GM10248 (cell line): ENCODE data around the gene NDUFS1.

Source experiments
- CTCF ChIA-PET: fragments of 300-600 bp; sonication (Branson Sonifier 250); formaldehyde crosslinking; extraction: SDS; loops from one replicate; lab custom pipeline; 2021; ENCODE audit warnings: antibody characterized with exemption; lab: Yijun Ruan, JAX
- POLR2A ChIA-PET: fragments of 350-650 bp; sonication (Branson Sonifier 250); formaldehyde crosslinking; extraction: SDS; loops from one replicate; lab custom pipeline; 2020; ENCODE audit warnings: antibody characterized with exemption; lab: Yijun Ruan, JAX
- DNase-seq: peaks from one replicate; pipeline ENCODE4 v3.0.0; 2012; ENCODE audit errors: extremely low spot score
- CTCF ChIP-seq: IDR thresholded peaks from 2 replicates; pipeline ENCODE4 v1.5.1; 2012; ENCODE audit warnings: mild to moderate bottlenecking, low read depth; ENCODE audit errors: extremely low read depth, missing control alignments, control extremely low read depth

NDUFS1 gene

GRCh38 chr2:206150631-206151030 lies 8.6 kb downstream of the NDUFS1 start:
- CTCF ChIA-PET = interaction anchor here (1.1 kb wide), 1 partner anchor 24 kb away, joined by 3 read pairs; no protein-coding TSS in a partner anchor

GRCh38 chr2:206150168-206150567 lies 9.1 kb downstream of the NDUFS1 start:
- DNase-seq = no peak
- ChIA-PET POLR2A (no interaction called here), CTCF (no interaction called here)
- no peak for TF ChIP-seq CTCF

More at GRCh38 chr2:206150631-206151030, 8.6 kb downstream of the NDUFS1 start:
- DNase-seq = no peak
- TF ChIP-seq CTCF = no peak
- POLR2A ChIA-PET = no interaction called here

DNA sequence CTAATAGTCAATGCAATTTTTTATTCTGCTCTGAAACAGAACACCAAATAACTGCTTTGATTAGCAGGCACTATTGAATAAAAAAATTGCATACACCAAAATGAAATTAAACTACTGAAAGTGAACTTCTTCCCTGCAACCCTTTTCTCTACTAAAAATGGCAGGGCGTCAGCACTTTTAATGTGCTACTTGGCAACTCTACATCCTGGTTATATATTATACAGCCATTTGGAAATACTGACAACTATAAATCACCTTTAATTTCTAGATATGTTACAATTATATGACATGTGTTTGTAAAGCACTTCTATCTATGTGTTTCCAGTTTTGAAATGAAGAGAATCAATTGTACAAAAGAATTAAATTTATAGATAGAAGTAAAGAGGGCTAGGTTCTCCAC lies 9.9 kb downstream of the NDUFS1 start:
- TF ChIP-seq CTCF = no peak
- CTCF ChIA-PET = no interaction called here
- POLR2A ChIA-PET = no interaction called here
- no peak for DNase-seq

GRCh38 chr2:206145665-206146064 lies 13.6 kb downstream of the NDUFS1 start:
- TF ChIP-seq CTCF = no peak
- POLR2A ChIA-PET = interaction anchor here (1.1 kb wide), 1 partner anchor 14 kb away, joined by 3 read pairs; the partner anchor contains the start of gene EEF1B2
- CTCF ChIA-PET = interaction anchor here (1.2 kb wide), 1 partner anchor 14 kb away, joined by 3 read pairs; the partner anchor contains the start of genes EEF1B2 and NDUFS1
- DNase-seq = no peak

DNA sequence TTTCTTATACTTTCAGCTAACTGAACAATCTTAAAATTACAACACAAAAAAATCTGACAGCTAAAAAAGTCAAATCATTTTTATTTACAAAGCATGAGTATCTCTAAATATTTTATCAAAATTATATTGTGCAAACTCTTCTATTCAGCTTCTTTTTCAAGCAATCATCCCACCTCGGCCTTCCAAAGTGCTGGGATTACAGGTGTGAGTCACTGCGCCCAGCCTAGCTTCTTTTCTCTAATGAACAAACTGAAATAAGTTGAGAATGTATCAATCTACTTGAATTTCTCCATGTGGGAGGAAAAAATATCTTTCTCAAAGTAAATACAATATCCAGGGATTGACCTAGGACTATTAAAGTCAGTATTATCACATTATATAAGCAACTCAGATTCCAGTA lies 14.9 kb downstream of the NDUFS1 start:
- TF ChIP-seq CTCF = no peak
- DNase-seq = no peak
- ChIA-PET CTCF (interaction anchor here (0.9 kb wide), 1 partner anchor 13 kb away, joined by 4 read pairs; no protein-coding TSS in a partner anchor), POLR2A (no interaction called here)

DNA sequence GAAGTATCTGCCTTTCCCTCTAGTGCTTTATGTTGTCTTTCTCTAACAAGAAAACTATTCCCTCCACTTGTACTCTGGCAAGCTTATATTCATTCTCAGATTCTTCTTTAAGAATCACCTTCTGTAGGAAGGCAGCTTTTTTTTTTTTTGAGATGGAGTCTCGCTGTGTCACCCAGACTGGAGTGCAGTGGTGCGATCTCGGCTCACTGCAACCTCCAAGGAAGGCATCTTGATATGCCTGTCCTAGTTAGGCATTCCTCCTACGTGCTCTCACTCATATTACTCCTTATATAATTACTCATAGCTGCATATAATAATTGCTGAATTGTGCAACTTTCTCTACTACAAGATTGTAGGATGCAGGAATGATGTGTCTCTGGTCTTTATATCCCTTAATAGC lies 15.8 kb downstream of the NDUFS1 start:
- ChIA-PET POLR2A (no interaction called here), CTCF (interaction anchor here (1.2 to 1.4 kb wide), 3 partner anchors 10 to 17 kb away, joined by 3 to 5 read pairs (median 3); partner anchors contain the start of gene EEF1B2)
- no peak for TF ChIP-seq CTCF
- DNase-seq = no peak
